Activated CD8-positive, alpha-beta memory T cell treated with anti-CD3 and anti-CD28 coated beads for 48 hours (primary cell): ENCODE measurements around the gene CYB5B.

ENCODE experiments used
- DNase-seq, 3 experiments: peaks; one replicate each; pipeline ENCODE4 v3.0.0-alpha.2; 2020; ENCODE audit warnings: low read depth in 2 of 3, low spot score in 2 of 3

The CYB5B gene

GRCh38 chr16:69483611-69484010 lies 59.2 kb downstream of the CYB5B start:
- DNase-seq: no peak

- no peak for DNase-seq
These were observed 60.9 kb downstream of the CYB5B start for GRCh38 chr16:69485361-69485760.

- no peak for DNase-seq
These were observed 61.4 kb downstream of the CYB5B start for GRCh38 chr16:69485816-69486215.

GRCh38 chr16:69486272-69486671 lies 61.9 kb downstream of the CYB5B start:
- DNase-seq: no peak

GRCh38 chr16:69486724-69487123 lies 62.3 kb downstream of the CYB5B start:
- DNase-seq: no peak

GRCh38 chr16:69490707-69491324 lies 66.4 kb downstream of the CYB5B start:
- DNase-seq: no peak

GRCh38 chr16:69494991-69495392 lies 70.6 kb downstream of the CYB5B start:
- DNase-seq: peak in 1 of 3 experiments; percentile 23

- no peak for DNase-seq
These were observed 71.4 kb downstream of the CYB5B start for GRCh38 chr16:69495821-69496220.

- no peak for DNase-seq
These were observed 72.0 kb downstream of the CYB5B start for GRCh38 chr16:69496376-69496775.

- no peak for DNase-seq
These were observed 72.5 kb downstream of the CYB5B start for GRCh38 chr16:69496896-69497295.

GRCh38 chr16:69497876-69498596 lies 73.6 kb downstream of the CYB5B start:
- DNase-seq: no peak

GRCh38 chr16:69498926-69499325 lies 74.5 kb downstream of the CYB5B start:
- no peak for DNase-seq

- no peak for DNase-seq
These were observed 75.3 kb downstream of the CYB5B start for GRCh38 chr16:69499541-69500230.

GRCh38 chr16:69500496-69500895 lies 76.1 kb downstream of the CYB5B start:
- DNase-seq: no peak

- DNase-seq: no peak
These were observed 77.7 kb downstream of the CYB5B start for GRCh38 chr16:69501956-69502745.

- no peak for DNase-seq
These were observed 78.8 kb downstream of the CYB5B start for GRCh38 chr16:69503244-69503643.

GRCh38 chr16:69508033-69508755 lies 83.8 kb downstream of the CYB5B start:
- no peak for DNase-seq

GRCh38 chr16:69509125-69509524 lies 84.7 kb downstream of the CYB5B start:
- DNase-seq: no peak

GRCh38 chr16:69511651-69512050 lies 87.2 kb downstream of the CYB5B start:
- DNase-seq: no peak

GRCh38 chr16:69513180-69513966 lies 89.0 kb downstream of the CYB5B start:
- no peak for DNase-seq
